ENCODE measurements around the gene GLDN. TPM values are rescaled to one million over a fixed set of nuclear protein-coding genes. Genes with fewer than 3 reads are reported as not detected.

Gene GLDN
- total and polyA plus RNA-seq, 2 experiments from 2014 or later = 0.29 to 2.8 TPM

- H3K9me3 ChIP-seq (ENCODE audit: low read depth) = no peaks in the 10 kb centered on the region
- no peak for TF ChIP-seq EZH2 (IDR thresholded peaks at IDR 0.05; ENCODE audit: insufficient read depth, poor library complexity, severe bottlenecking)
- no peak for TF ChIP-seq EZH2phosphoT487 (IDR thresholded peaks at IDR 0.05; ENCODE audit: insufficient read depth, low read depth)
- H3K36me3 ChIP-seq (ENCODE audit: low read depth) = no peaks in the 10 kb centered on the region
- no peaks in the 10 kb centered on the region for H3K9me2 ChIP-seq (ENCODE audit: insufficient read depth)
- in situ Hi-C loops (cut with MboI) = loop anchor here (5.0 to 25.0 kb wide), 2 partner anchors 91 to 441 kb away; no protein-coding TSS in a partner anchor
- H3K4me3 ChIP-seq = no peak overlapping the region
- no peak overlapping the region for H2AFZ ChIP-seq
- no peak overlapping the region for H3K27ac ChIP-seq
- 89 to 92% methylated on average over 4 of the region's 4 CpGs for WGBS, 2 experiments (ENCODE audit: low coverage in 1 of 2, low lambda C conversion rate in 2 of 2, missing lambda C conversion rate in 2 of 2)
- no peak for DNase-seq
- H3K9ac ChIP-seq = no peak overlapping the region
- H3K27me3 ChIP-seq (replicated peaks; ENCODE audit: insufficient read depth) = no peaks in the 10 kb centered on the region
- H3F3A ChIP-seq (ENCODE audit: insufficient read depth) = peaks cover 4% of the 10 kb centered on the region
- no peak overlapping the region for H3K4me2 ChIP-seq (ENCODE audit: unreplicated experiment)
- H4K20me1 ChIP-seq (ENCODE audit: insufficient read depth) = no peaks in the 10 kb centered on the region
- H3K4me1 ChIP-seq (ENCODE audit: insufficient read depth) = peaks cover 16% of the 10 kb centered on the region
- no peaks in the 10 kb centered on the region for H3K79me2 ChIP-seq (ENCODE audit: insufficient read depth)
These were observed 37.0 kb downstream of the GLDN start for GRCh38 chr15:51378406-51378805.

GRCh38 chr15:51379390-51379789 is 37.9 kb downstream of the GLDN start:
- H3K36me3 ChIP-seq (ENCODE audit: low read depth) = no peaks in the 10 kb centered on the region
- in situ Hi-C loops (cut with MboI) = loop anchor here (5.0 to 25.0 kb wide), 2 partner anchors 92 to 442 kb away; no protein-coding TSS in a partner anchor
- no peak overlapping the region for H3K27ac ChIP-seq
- no peak overlapping the region for H2AFZ ChIP-seq
- no peak for DNase-seq
- H3F3A ChIP-seq (ENCODE audit: insufficient read depth) = peaks cover 4% of the 10 kb centered on the region
- TF ChIP-seq EZH2phosphoT487 (IDR thresholded peaks at IDR 0.05; ENCODE audit: insufficient read depth, low read depth) = no peak
- no peak for TF ChIP-seq EZH2 (IDR thresholded peaks at IDR 0.05; ENCODE audit: insufficient read depth, poor library complexity, severe bottlenecking)
- H3K9ac ChIP-seq = no peak overlapping the region
- H3K4me1 ChIP-seq (ENCODE audit: insufficient read depth) = peaks cover 16% of the 10 kb centered on the region
- no peaks in the 10 kb centered on the region for H3K27me3 ChIP-seq (replicated peaks; ENCODE audit: insufficient read depth)
- no peaks in the 10 kb centered on the region for H3K79me2 ChIP-seq (ENCODE audit: insufficient read depth)
- H4K20me1 ChIP-seq (ENCODE audit: insufficient read depth) = no peaks in the 10 kb centered on the region
- no peak overlapping the region for H3K4me2 ChIP-seq (ENCODE audit: unreplicated experiment)
- WGBS, 2 experiments (ENCODE audit: low coverage in 1 of 2, low lambda C conversion rate in 2 of 2, missing lambda C conversion rate in 2 of 2) = 48 to 55% methylated on average over 4 of the region's 4 CpGs
- H3K9me3 ChIP-seq (ENCODE audit: low read depth) = no peaks in the 10 kb centered on the region
- no peaks in the 10 kb centered on the region for H3K9me2 ChIP-seq (ENCODE audit: insufficient read depth)
- no peak overlapping the region for H3K4me3 ChIP-seq

GRCh38 chr15:51380999-51381806 is 39.7 kb downstream of the GLDN start:
- WGBS, 2 experiments (ENCODE audit: low coverage in 1 of 2, low lambda C conversion rate in 2 of 2, missing lambda C conversion rate in 2 of 2) = 15 to 19% methylated on average over 14 of the region's 14 CpGs
- Histone ChIP-seq H3K4me3 (no peak overlapping the region), H3K4me1 (ENCODE audit: insufficient read depth) (peaks cover 12% of the 10 kb centered on the region), H3K79me2 (ENCODE audit: insufficient read depth) (no peaks in the 10 kb centered on the region), H3K9ac (no peak overlapping the region), H3K9me2 (ENCODE audit: insufficient read depth) (no peaks in the 10 kb centered on the region), H3K36me3 (ENCODE audit: low read depth) (no peaks in the 10 kb centered on the region), H3K27me3 (replicated peaks; ENCODE audit: insufficient read depth) (no peaks in the 10 kb centered on the region), H3K4me2 (ENCODE audit: unreplicated experiment) (no peak overlapping the region), H3F3A (ENCODE audit: insufficient read depth) (peaks cover 4% of the 10 kb centered on the region), H2AFZ (peak overlapping the region; percentile 67), H4K20me1 (ENCODE audit: insufficient read depth) (no peaks in the 10 kb centered on the region), H3K9me3 (ENCODE audit: low read depth) (no peaks in the 10 kb centered on the region), H3K27ac (no peak overlapping the region)
- peak; percentile 87 for DNase-seq
- in situ Hi-C loops (cut with MboI) = loop anchor here (10.0 to 25.0 kb wide), 2 partner anchors 216 to 444 kb away; no protein-coding TSS in a partner anchor
- TF ChIP-seq EZH2phosphoT487 (IDR thresholded peaks at IDR 0.05; ENCODE audit: insufficient read depth, low read depth) (no peak), EZH2 (IDR thresholded peaks at IDR 0.05; ENCODE audit: insufficient read depth, poor library complexity, severe bottlenecking) (no peak)

GRCh38 chr15:51382787-51383186 is 41.3 kb downstream of the GLDN start:
- no peaks in the 10 kb centered on the region for H3K9me3 ChIP-seq (ENCODE audit: low read depth)
- H3K36me3 ChIP-seq (ENCODE audit: low read depth) = no peaks in the 10 kb centered on the region
- no peaks in the 10 kb centered on the region for H4K20me1 ChIP-seq (ENCODE audit: insufficient read depth)
- WGBS, 2 experiments (ENCODE audit: low coverage in 1 of 2, low lambda C conversion rate in 2 of 2, missing lambda C conversion rate in 2 of 2) = 28 to 35% methylated on average over 4 of the region's 4 CpGs
- no peak overlapping the region for H3K4me3 ChIP-seq
- no peak overlapping the region for H3K4me2 ChIP-seq (ENCODE audit: unreplicated experiment)
- H3K9me2 ChIP-seq (ENCODE audit: insufficient read depth) = no peaks in the 10 kb centered on the region
- H3K9ac ChIP-seq = no peak overlapping the region
- TF ChIP-seq EZH2phosphoT487 (IDR thresholded peaks at IDR 0.05; ENCODE audit: insufficient read depth, low read depth) (no peak), EZH2 (IDR thresholded peaks at IDR 0.05; ENCODE audit: insufficient read depth, poor library complexity, severe bottlenecking) (no peak)
- no peak overlapping the region for H2AFZ ChIP-seq
- no peaks in the 10 kb centered on the region for H3K27me3 ChIP-seq (replicated peaks; ENCODE audit: insufficient read depth)
- peak; percentile 79 for DNase-seq
- in situ Hi-C loops (cut with MboI) = loop anchor here (10.0 to 25.0 kb wide), 2 partner anchors 218 to 445 kb away; no protein-coding TSS in a partner anchor
- H3F3A ChIP-seq (ENCODE audit: insufficient read depth) = no peaks in the 10 kb centered on the region
- H3K27ac ChIP-seq = no peak overlapping the region
- no peaks in the 10 kb centered on the region for H3K79me2 ChIP-seq (ENCODE audit: insufficient read depth)
- no peaks in the 10 kb centered on the region; the same call in 1 of the 2 replicates for H3K4me1 ChIP-seq (ENCODE audit: insufficient read depth)

All from GM23248 (cell line).